SU-DHL-6 (cell line): ENCODE measurements around the gene SCLY.
"Not testable (repeated sequence)": the region's sequence is repeated elsewhere in the genome, so short reads cannot be mapped to it uniquely, and the experiment has no call there.

Experiments used
- EZH2phosphoT487 ChIP-seq: fragments of 200-600 bp; sonication (generic), shearing (Covaris generic); conservative IDR thresholded peaks from 2 replicates; pipeline ENCODE4 v1.6.1; 2018; ENCODE audit warnings: mild to moderate bottlenecking, antibody characterized with exemption, low read length, moderate library complexity, mixed read lengths
- TF ChIP-seq, protein P1 (sequence below): fragments of 200-600 bp; sonication (generic); IDR thresholded peaks from one replicate; pipeline ENCODE4 v1.5.1; 2017; ENCODE audit warnings: antibody characterized with exemption, mild to moderate bottlenecking, low read length, moderate library complexity; ENCODE audit not compliant: insufficient read depth, poor library complexity, severe bottlenecking

DNA sequence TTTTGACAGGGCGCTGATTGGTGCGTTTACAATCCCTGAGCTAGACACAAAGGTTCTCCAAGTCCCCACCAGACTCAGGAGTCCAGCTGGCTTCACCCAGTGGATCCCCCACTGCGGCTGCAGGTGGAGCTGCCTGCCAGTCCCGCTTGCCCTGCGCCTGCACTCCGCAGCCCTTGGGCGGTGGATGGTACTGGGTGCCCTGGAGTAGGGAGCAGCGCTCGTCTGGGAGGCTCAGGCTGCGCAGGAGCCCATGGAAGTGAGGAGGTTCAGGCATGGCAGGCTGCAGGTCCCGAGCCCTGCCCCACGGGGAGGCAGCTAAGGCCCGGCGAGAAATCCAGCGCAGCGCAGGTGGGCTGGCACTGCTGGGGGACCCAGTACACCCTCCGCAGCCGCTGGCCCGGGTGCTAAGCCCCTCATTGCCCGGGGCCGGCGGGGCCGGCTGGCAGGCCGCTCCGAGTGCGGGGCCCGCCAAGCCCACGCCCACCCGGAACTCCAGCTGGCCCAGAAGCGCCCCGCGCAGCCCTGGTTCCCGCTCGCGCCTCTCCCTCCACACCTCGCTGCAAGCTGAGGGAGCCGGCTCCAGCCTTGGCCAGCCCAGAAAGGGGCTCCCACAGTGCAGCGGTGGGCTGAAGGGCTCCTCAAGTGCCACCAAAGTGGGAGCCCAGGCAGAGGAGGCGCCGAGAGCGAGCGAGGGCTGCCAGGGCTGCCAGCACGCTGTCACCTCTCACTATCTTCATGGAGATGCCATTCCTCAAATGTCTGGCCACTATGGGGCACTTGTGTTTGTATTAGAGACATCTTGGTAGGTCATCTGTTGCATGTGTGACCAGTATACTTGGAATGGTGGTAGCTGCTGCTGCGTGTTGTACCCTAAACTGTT lies 2.9 kb upstream of the SCLY start:
- TF ChIP-seq, protein P1, sequence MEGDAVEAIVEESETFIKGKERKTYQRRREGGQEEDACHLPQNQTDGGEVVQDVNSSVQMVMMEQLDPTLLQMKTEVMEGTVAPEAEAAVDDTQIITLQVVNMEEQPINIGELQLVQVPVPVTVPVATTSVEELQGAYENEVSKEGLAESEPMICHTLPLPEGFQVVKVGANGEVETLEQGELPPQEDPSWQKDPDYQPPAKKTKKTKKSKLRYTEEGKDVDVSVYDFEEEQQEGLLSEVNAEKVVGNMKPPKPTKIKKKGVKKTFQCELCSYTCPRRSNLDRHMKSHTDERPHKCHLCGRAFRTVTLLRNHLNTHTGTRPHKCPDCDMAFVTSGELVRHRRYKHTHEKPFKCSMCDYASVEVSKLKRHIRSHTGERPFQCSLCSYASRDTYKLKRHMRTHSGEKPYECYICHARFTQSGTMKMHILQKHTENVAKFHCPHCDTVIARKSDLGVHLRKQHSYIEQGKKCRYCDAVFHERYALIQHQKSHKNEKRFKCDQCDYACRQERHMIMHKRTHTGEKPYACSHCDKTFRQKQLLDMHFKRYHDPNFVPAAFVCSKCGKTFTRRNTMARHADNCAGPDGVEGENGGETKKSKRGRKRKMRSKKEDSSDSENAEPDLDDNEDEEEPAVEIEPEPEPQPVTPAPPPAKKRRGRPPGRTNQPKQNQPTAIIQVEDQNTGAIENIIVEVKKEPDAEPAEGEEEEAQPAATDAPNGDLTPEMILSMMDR = not testable (repeated sequence)
- not testable (repeated sequence) for TF ChIP-seq EZH2phosphoT487
